ENCODE data around the gene LEP. TPM values are rescaled to one million over a fixed set of nuclear protein-coding genes. Genes with fewer than 3 reads are reported as not detected.

Gene LEP
- total RNA-seq, 1 experiment from 2014 or later = not detected

DNA sequence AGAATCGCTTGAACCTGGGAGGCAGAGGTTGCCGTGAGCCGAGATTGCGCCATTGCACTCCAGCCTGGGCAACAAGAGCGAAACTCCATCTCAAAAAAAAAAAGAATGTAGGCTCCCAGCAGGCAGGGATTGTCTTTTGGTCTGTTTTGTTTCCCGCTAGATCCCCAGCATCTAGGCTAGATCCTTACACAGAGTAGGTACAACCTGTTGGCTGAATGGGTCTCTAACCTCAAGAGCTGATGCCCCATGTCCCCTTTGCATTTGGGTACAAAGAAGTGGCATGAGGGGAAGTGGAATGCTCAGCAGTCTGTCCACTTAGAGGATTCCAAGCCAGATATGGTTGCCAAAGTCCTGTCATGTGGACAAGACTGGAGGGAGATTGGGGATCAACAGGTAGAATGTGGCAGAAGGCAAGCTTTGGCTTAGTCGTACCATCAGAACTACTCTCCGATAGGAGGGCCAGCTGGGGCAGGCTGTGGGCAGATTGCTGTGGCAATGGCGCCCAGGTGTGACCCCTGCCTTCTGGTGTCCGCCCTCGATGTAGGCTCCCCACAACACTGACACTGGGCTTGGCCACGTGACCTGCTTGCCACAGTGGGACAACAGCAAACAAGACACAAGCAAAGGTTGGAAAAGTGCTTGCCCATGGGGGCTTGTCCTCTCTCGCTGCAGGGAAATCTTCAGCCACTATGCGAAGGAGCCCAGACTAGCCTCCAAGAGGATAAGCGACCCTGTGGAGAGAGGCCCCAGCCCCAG, 21.4 kb downstream of the LEP start (continued):
- TF ChIP-seq, protein P1, sequence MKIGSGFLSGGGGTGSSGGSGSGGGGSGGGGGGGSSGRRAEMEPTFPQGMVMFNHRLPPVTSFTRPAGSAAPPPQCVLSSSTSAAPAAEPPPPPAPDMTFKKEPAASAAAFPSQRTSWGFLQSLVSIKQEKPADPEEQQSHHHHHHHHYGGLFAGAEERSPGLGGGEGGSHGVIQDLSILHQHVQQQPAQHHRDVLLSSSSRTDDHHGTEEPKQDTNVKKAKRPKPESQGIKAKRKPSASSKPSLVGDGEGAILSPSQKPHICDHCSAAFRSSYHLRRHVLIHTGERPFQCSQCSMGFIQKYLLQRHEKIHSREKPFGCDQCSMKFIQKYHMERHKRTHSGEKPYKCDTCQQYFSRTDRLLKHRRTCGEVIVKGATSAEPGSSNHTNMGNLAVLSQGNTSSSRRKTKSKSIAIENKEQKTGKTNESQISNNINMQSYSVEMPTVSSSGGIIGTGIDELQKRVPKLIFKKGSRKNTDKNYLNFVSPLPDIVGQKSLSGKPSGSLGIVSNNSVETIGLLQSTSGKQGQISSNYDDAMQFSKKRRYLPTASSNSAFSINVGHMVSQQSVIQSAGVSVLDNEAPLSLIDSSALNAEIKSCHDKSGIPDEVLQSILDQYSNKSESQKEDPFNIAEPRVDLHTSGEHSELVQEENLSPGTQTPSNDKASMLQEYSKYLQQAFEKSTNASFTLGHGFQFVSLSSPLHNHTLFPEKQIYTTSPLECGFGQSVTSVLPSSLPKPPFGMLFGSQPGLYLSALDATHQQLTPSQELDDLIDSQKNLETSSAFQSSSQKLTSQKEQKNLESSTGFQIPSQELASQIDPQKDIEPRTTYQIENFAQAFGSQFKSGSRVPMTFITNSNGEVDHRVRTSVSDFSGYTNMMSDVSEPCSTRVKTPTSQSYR (CRISPR knock-in tag; IDR thresholded peaks at IDR 0.05) = no peak

DNA sequence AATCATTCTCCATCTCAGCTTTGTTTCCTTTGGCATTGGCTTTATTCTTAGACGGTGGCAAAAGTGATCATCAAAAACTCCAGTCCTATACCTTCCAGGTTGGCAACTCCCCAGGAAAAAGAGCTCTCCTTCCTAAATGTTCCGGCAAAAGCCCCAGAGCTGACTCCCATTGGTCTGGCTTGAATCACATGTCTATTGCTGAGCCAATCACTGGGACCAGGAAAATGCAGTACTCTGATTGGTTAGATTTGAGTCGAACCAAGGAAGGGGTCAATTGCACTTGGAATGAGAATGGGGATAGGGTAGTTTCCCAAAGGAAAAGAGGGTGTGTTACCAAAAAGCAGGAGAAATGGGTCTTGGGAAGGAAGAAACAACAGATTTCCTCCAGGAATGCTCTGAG, 22.3 kb downstream of the LEP start:
- ATAC-seq = no peak; the same call in 1 of the 2 replicates
- peak; percentile 41; the same call in 1 of the 2 replicates for TF ChIP-seq USF1 (CRISPR knock-in tag; IDR thresholded peaks at IDR 0.05)
- TF ChIP-seq NFYB (CRISPR knock-in tag; conservative IDR thresholded peaks at IDR 0.05; ENCODE audit: low read depth) = peak; percentile 79
- TF ChIP-seq ZNF219 (CRISPR knock-in tag; IDR thresholded peaks at IDR 0.05; ENCODE audit: borderline replicate concordance) = no peak
- no peak for TF ChIP-seq AFF4 (CRISPR knock-in tag; IDR thresholded peaks at IDR 0.05; ENCODE audit: borderline replicate concordance)
- TF ChIP-seq ZNF121 (CRISPR knock-in tag; IDR thresholded peaks at IDR 0.05) = no peak
- TF ChIP-seq USF2 (CRISPR knock-in tag; IDR thresholded peaks at IDR 0.05) = peak; percentile 73
- H3K4me3 Mint-ChIP-seq = peak overlapping the region; percentile 35; the same call in 1 of the 2 replicates
- ChIA-PET CTCF (interaction anchor here (1.4 kb wide), 1 partner anchor 54 kb away, joined by 3 read pairs; no protein-coding TSS in a partner anchor), POLR2A (no interaction called here)
- no peaks in the 10 kb centered on the region for H3K9me3 Mint-ChIP-seq
- no peaks in the 10 kb centered on the region for H3K36me3 Mint-ChIP-seq
- H3K4me1 Mint-ChIP-seq = peaks cover 58% of the 10 kb centered on the region
- H3K27me3 Mint-ChIP-seq (ENCODE audit: low read depth) = no peaks in the 10 kb centered on the region; the same call in none of the 2 replicates
- H3K27ac Mint-ChIP-seq = no peak overlapping the region
- no peak for DNase-seq (ENCODE audit: low spot score)

- ChIA-PET CTCF (interaction anchor here (0.7 kb wide), 1 partner anchor 129 kb away, joined by 4 read pairs; no protein-coding TSS in a partner anchor), POLR2A (no interaction called here)
- Mint-ChIP-seq H3K27me3 (ENCODE audit: low read depth) (peaks cover 2% of the 10 kb centered on the region), H3K9me3 (no peaks in the 10 kb centered on the region), H3K4me1 (peaks cover 51% of the 10 kb centered on the region), H3K4me3 (no peak overlapping the region), H3K27ac (no peak overlapping the region), H3K36me3 (no peaks in the 10 kb centered on the region)
- no peak for DNase-seq (ENCODE audit: low spot score)
- TF ChIP-seq NFATC4 (CRISPR knock-in tag; IDR thresholded peaks at IDR 0.05) (no peak), RELA (CRISPR knock-in tag; IDR thresholded peaks at IDR 0.05; ENCODE audit: borderline replicate concordance) (no peak), PRRX2 (CRISPR knock-in tag; IDR thresholded peaks at IDR 0.05) (no peak), ZNF263 (CRISPR knock-in tag; IDR thresholded peaks at IDR 0.05; ENCODE audit: low read depth) (no peak), TP53 (CRISPR knock-in tag; IDR thresholded peaks at IDR 0.05) (no peak), USF1 (CRISPR knock-in tag; IDR thresholded peaks at IDR 0.05) (no peak)
- TF ChIP-seq, protein P2, sequence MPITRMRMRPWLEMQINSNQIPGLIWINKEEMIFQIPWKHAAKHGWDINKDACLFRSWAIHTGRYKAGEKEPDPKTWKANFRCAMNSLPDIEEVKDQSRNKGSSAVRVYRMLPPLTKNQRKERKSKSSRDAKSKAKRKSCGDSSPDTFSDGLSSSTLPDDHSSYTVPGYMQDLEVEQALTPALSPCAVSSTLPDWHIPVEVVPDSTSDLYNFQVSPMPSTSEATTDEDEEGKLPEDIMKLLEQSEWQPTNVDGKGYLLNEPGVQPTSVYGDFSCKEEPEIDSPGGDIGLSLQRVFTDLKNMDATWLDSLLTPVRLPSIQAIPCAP (CRISPR knock-in tag; IDR thresholded peaks at IDR 0.05) = no peak
- TF ChIP-seq, protein P3, sequence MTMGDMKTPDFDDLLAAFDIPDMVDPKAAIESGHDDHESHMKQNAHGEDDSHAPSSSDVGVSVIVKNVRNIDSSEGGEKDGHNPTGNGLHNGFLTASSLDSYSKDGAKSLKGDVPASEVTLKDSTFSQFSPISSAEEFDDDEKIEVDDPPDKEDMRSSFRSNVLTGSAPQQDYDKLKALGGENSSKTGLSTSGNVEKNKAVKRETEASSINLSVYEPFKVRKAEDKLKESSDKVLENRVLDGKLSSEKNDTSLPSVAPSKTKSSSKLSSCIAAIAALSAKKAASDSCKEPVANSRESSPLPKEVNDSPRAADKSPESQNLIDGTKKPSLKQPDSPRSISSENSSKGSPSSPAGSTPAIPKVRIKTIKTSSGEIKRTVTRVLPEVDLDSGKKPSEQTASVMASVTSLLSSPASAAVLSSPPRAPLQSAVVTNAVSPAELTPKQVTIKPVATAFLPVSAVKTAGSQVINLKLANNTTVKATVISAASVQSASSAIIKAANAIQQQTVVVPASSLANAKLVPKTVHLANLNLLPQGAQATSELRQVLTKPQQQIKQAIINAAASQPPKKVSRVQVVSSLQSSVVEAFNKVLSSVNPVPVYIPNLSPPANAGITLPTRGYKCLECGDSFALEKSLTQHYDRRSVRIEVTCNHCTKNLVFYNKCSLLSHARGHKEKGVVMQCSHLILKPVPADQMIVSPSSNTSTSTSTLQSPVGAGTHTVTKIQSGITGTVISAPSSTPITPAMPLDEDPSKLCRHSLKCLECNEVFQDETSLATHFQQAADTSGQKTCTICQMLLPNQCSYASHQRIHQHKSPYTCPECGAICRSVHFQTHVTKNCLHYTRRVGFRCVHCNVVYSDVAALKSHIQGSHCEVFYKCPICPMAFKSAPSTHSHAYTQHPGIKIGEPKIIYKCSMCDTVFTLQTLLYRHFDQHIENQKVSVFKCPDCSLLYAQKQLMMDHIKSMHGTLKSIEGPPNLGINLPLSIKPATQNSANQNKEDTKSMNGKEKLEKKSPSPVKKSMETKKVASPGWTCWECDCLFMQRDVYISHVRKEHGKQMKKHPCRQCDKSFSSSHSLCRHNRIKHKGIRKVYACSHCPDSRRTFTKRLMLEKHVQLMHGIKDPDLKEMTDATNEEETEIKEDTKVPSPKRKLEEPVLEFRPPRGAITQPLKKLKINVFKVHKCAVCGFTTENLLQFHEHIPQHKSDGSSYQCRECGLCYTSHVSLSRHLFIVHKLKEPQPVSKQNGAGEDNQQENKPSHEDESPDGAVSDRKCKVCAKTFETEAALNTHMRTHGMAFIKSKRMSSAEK (CRISPR knock-in tag; IDR thresholded peaks at IDR 0.05; ENCODE audit: borderline replicate concordance) = no peak
- TF ChIP-seq, protein P4, sequence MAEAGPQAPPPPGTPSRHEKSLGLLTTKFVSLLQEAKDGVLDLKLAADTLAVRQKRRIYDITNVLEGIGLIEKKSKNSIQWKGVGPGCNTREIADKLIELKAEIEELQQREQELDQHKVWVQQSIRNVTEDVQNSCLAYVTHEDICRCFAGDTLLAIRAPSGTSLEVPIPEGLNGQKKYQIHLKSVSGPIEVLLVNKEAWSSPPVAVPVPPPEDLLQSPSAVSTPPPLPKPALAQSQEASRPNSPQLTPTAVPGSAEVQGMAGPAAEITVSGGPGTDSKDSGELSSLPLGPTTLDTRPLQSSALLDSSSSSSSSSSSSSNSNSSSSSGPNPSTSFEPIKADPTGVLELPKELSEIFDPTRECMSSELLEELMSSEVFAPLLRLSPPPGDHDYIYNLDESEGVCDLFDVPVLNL (CRISPR knock-in tag; IDR thresholded peaks at IDR 0.05; ENCODE audit: borderline replicate concordance, low read depth) = no peak
- no peak for ATAC-seq
Observed at GRCh38 chr7:128264477-128264876, 23.4 kb downstream of the LEP start.

Measured in WTC11 (cell line).